ENCODE measurements around the gene ISM1. TPM values are rescaled to one million over a fixed set of nuclear protein-coding genes. Genes with fewer than 3 reads are reported as not detected.

The ISM1 gene
- total and polyA plus RNA-seq, 2 donors (not counting 3 experiments of a cell fraction or from before 2014, with no cell fraction given): not detected

DNA sequence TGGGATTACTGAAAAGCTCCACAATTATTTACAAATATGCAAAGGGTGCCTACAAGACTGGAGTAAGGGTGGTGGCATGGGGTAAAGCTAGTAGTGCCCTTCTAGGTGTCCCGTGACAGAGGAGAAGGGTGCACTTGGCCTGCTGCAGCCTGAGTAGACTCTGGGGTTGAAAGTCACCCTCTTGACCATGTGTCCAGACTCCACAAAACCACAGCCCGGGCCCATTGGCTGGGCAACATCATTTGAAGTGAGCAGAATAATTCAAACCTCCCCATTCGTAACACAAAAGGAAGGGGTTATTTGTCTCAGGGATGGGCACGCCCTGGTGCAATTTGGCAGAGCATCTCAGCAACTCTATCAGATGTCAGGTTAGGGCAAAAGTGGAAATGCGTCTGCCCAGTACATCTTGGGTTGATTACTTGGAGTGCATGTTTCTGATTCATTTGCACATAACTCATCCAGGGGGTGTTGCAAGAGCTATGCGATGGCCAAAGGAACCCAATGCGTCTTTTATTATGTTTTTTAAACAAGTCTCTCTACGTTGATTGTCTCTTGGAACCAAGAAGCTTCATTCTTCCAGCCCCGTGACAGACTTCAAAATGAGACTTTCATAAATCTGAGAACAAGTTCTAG is 56.7 kb downstream of the ISM1 start:
- no peak overlapping the region for H3K4me3 ChIP-seq (replicated peaks in 1 of 3; ENCODE audit: insufficient read depth in 1 of 3, low read depth in 1 of 3, low read length in 3 of 3)
- H3K9me1 ChIP-seq (replicated peaks; ENCODE audit: control insufficient read depth, extremely low read depth, insufficient read depth, low read length): no peaks in the 10 kb centered on the region
- no peaks in the 10 kb centered on the region for H4K20me1 ChIP-seq (replicated peaks; ENCODE audit: control insufficient read depth, extremely low read depth, insufficient read depth, low read length)
- dilution Hi-C loops (cut with MboI; ENCODE audit: extremely low pct_ligation_motif_present, low sequenced_read_pairs): no loop called here
- no TSS peak for BruUV-seq (replicated peaks)
- H3K9ac ChIP-seq (replicated peaks; ENCODE audit: extremely low read depth, insufficient read depth, low read length): no peak overlapping the region
- H3K27ac ChIP-seq (ENCODE audit: insufficient read depth, low read depth, low read length): no peak overlapping the region
- no peaks in the 10 kb centered on the region for H3K36me3 ChIP-seq (ENCODE audit: control insufficient read depth in 2 of 2, extremely low read depth in 1 of 2, insufficient read depth in 2 of 2, low read length in 2 of 2)
- DNase-seq (ENCODE audit: low read depth, low spot score) (no peak), FAIRE-seq (no peak)
- peaks cover 5 to 22% of the 10 kb centered on the region in 2 experiments for H3K27me3 ChIP-seq (ENCODE audit: control insufficient read depth in 2 of 2, insufficient read depth in 2 of 2, low read length in 2 of 2)
- TF ChIP-seq, protein P1, sequence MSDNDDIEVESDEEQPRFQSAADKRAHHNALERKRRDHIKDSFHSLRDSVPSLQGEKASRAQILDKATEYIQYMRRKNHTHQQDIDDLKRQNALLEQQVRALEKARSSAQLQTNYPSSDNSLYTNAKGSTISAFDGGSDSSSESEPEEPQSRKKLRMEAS (IDR thresholded peaks at IDR 0.05; ENCODE audit: insufficient read depth, insufficient read length): no peak
- TF ChIP-seq EZH2 (IDR thresholded peaks at IDR 0.05; ENCODE audit: borderline replicate concordance, low read depth, low read length, severe bottlenecking) (no peak), MYC (IDR thresholded peaks at IDR 0.05; ENCODE audit: low read depth, low read length) (no peak), FOS (IDR thresholded peaks at IDR 0.05; ENCODE audit: borderline replicate concordance, insufficient read depth, low read length) (no peak), POLR2AphosphoS5 (IDR thresholded peaks at IDR 0.05; ENCODE audit: insufficient read depth, low read depth, low read length) (no peak), GATA2 (IDR thresholded peaks at IDR 0.05; ENCODE audit: insufficient read depth, insufficient read length, low read depth, low read length) (no peak), POLR2A (IDR thresholded peaks at IDR 0.05; ENCODE audit: low read depth, low read length) (no peak), JUN (IDR thresholded peaks at IDR 0.05; ENCODE audit: borderline replicate concordance, insufficient read depth, insufficient read length, low read depth) (no peak)
- TF ChIP-seq, protein P2, sequence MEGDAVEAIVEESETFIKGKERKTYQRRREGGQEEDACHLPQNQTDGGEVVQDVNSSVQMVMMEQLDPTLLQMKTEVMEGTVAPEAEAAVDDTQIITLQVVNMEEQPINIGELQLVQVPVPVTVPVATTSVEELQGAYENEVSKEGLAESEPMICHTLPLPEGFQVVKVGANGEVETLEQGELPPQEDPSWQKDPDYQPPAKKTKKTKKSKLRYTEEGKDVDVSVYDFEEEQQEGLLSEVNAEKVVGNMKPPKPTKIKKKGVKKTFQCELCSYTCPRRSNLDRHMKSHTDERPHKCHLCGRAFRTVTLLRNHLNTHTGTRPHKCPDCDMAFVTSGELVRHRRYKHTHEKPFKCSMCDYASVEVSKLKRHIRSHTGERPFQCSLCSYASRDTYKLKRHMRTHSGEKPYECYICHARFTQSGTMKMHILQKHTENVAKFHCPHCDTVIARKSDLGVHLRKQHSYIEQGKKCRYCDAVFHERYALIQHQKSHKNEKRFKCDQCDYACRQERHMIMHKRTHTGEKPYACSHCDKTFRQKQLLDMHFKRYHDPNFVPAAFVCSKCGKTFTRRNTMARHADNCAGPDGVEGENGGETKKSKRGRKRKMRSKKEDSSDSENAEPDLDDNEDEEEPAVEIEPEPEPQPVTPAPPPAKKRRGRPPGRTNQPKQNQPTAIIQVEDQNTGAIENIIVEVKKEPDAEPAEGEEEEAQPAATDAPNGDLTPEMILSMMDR (IDR thresholded peaks at IDR 0.05; ENCODE audit: extremely low read depth in 1 of 2, insufficient read depth in 1 of 2, low read depth in 1 of 2, low read length in 2 of 2): no peak
- POLR2A ChIA-PET: no interaction called here
- intact Hi-C loops (cut with micrococcal nuclease): no loop called here
- no peak overlapping the region for H2AFZ ChIP-seq (ENCODE audit: low read depth, low read length)
- H3K9me3 ChIP-seq (replicated peaks; ENCODE audit: control insufficient read depth, insufficient read depth, low read length): no peaks in the 10 kb centered on the region
- CTCF ChIA-PET: interaction anchor here (1.0 to 2.0 kb wide), 3 partner anchors 15 to 24 kb away, joined by 3 to 5 read pairs (median 3); no protein-coding TSS in a partner anchor
- no peaks in the 10 kb centered on the region for H3K79me2 ChIP-seq (ENCODE audit: control insufficient read depth, insufficient read depth, low read length)
- no peak overlapping the region for H3K4me2 ChIP-seq (ENCODE audit: insufficient read depth, low read length)
- no peaks in the 10 kb centered on the region for H3K4me1 ChIP-seq (ENCODE audit: control insufficient read depth, extremely low read depth, insufficient read depth, low read length)

All from endothelial cell of umbilical vein (primary cell).